CD4-positive, alpha-beta T cell treated with Interferon alpha-2 for 1 hour (primary cell): Measurements from ENCODE around the gene CLDN22.
"Not testable (repeated sequence)": the region's sequence is repeated elsewhere in the genome, so short reads cannot be mapped to it uniquely, and the experiment has no call there.

Experiments
- DNase-seq, 2 donors: peaks; one replicate each; pipeline ENCODE4 v3.0.0-alpha.2; 2020 to 2022

CLDN22 gene

DNA sequence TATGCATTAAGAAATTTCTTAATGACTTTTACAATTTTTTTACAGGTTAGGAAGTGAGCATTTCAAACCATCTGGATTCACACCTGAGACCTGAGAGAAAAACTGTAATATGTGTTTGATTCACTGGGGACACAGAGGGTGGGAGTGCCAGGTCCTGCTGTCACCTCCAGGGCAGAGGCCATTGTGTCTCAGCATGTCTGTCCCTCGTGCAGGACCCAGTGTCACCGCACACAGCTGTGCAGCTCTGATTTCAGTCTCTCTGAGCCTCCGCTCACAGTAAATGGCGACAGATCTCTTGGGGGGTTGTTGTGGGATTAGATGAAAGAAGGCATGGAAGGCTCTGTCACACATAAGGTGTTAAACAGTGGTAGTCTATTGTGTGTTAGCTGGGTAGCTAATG, 25.2 kb upstream of the CLDN22 start:
- no peak for DNase-seq

DNA sequence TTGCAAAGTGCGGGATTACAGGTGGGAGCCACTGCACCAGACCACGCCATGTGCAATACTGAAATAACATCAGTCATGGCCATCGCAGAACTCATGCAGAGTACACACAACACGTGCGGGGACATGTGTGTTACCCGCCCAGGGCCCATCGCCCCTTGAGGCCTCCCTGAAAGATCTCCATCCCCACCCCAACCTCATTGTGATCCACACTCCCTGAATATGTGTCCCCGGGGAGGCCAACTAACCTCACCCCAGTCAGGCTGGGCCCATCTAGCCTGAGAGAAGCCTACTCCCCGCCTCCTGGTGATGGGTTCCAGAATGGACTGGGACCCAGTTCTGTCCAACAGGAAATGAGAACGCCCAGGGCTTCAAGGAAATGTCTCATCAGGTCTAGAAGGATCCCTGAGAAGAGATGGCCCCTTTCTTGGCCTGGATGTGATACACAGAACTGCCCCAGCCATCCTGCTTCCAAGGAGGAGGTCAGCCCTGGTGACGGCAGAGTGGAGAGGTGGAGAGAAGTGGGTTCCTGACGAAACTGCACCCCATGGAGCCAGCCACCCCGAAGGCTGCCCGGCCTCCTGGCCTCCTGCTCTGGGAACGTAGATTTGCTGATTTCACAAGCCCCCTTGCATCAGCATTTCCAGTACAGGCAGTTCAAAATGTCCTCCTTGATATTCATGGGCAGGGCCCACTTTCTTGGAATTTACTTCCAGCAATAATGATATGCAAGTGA, 24.6 kb upstream of the CLDN22 start:
- DNase-seq, result no peak

DNA sequence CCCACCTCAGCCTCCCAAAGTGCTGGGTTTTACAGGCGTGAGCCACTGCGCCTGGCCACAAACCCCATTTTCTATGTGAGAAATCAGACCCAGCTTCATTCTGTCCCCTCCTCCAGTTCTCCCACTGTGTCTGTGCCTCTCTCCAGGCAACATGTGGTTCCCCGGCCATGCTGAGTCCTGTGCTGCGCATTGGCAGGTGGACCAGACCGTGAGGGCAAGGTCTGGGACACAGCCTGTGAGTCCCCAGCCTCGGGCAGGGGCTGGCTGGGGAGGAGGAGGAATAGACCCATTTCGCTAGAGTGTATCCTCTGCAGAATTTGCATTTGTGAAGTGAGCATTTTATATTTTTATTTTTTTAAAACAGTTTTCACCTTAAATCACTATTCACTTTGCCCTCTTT, 23.7 kb upstream of the CLDN22 start:
- DNase-seq, result no peak

DNA sequence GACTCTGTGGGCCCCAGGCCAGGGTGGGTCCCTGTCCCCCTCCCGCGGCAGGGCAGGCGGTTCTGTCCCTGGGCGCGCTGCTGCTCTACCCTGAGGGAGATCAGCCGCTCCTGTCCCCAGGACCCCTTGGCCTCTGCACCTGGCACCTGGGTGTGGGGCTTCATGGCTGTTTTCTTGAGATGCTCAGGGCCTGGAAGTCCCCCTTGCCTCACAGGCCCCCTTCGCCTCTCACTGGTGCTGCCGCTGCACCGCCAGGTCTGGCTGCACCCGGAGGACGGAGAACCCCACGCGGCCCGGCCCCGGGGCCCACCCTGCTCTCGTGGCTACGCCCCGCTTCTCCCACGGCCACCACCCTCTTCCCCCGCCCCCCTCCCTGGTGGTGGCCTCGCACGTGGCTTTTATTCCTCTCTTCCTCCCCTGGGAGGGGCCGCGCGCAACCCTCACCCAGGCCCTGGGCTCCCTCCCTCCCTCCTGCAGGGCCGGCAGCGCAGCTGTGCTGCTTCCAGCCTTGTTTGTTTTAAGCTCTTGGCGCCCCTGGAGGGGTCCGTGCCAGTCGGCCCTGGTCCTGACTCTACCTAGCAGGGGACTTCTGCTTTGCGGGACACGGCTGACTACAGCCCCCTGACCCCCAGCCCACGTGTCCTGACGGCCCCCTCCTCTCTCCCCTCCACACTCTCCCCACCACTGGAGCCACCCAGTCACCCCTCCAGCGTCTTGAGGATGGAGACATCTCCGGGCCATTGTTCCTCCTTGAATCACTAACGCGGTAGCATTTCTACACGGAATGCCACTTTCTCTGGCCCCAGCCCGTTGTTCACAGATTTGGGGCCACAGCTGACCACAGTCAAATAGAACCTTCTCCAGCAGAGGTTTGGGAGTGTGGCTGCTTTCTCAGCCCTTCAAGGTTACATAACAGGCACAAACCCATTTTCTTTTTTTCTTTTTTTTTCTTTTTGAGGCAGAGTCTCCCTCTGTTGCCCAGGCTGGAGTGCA, 22.8 kb upstream of the CLDN22 start:
- no peak for DNase-seq

DNA sequence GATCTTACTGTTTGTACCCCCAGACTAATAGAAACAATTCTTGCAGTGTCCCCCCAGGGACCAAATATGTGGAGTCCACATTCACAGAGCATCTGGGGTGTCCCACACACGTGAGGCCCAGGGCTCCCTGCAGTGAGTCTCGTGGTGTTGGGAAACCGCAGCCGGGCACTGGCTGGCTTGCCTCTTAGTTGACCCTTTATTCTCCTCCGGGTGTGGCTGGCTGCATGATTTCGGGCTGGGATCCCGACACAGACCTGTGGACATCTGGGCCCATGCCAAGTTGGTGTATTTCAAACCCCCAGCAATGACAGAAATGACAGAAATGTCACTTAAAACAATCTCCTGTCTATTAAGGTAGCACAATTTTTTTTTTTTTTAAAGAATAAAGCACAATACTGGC, 17.8 kb upstream of the CLDN22 start:
- no peak for DNase-seq

DNA sequence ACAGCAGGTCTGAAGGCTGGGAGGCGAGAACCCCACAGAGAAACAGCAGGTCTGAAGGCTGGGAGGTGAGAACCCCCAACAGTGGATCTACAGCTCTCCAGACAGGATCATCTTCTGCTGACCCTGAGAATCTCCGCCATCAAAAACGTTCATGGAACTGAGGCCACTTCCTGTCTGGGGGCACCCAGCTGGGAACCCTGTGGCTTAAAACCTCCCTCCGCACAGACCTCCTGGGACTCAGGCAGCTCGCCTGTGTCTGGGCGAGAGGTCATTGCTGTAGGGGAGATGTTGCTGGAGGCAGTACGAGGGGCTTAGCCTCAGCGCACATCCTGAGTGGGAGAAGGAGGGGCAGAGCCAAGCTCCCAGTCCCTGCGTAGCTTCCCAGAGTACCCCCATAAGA, 17.3 kb upstream of the CLDN22 start:
- DNase-seq, result no peak

DNA sequence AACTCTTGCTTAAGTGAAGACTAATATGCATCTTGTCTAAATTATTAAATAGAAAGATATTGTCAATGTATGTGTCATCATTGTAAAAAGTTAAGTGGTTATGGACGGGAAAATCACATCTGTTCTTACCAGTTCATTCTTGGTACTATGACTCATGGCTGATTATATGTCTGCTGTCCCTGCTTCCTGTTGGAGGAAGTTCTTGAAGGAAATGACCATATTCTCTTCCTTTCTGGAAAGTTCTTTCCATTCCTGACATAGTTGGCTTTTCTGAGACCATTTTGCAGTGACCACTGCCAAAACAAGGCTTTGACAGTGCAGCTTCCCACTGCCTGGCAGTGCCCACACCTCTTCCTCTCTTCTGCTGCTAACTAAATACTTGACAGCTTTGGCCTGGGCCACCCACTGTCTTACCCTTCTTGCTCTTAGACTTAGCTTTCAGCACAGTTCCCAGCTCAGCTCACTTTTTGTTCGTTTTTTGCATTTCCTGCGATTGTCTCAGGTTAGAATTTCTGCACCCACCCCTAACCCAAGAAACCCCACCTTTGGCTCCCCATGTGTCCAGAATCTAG, 15.4 kb upstream of the CLDN22 start:
- no peak for DNase-seq

DNA sequence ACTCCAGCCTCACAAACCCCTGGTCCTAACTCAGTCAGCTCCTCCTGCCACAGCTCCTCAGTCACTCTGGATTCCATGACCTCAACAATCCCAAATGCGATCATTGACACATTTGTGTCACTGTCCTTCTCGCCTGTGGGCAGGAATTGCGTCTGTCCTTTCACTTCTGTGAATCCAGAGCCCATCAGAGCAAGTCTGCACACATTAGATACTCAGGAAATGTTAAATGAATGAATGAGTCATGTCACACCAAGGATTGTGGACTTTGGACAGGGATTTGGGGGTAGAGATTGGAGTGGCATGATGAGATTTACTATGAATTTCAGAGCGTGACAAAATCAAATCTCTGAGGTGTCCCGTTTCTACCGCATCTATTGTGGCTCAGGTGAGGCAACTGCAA, 13.9 kb upstream of the CLDN22 start:
- DNase-seq, result no peak

DNA sequence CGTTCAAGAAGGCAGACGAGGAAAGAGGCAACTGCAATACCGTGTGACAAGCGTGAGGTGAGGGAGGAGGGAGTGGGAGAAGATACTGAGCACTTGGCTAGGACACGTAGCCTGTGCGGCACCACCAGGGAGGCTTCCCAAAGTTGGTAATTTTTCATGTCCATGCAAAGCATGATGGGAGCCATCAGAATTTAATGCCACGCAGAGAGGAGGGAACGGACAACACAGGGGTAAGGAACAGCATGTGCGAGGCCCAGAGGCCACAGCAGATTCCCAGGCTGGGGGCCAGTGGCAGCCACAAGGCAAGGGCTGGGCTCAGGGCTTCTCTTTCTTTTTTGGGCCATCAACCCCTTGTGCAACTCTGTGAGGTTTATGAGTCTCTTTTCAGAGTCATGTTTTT, 13.1 kb upstream of the CLDN22 start:
- no peak for DNase-seq

DNA sequence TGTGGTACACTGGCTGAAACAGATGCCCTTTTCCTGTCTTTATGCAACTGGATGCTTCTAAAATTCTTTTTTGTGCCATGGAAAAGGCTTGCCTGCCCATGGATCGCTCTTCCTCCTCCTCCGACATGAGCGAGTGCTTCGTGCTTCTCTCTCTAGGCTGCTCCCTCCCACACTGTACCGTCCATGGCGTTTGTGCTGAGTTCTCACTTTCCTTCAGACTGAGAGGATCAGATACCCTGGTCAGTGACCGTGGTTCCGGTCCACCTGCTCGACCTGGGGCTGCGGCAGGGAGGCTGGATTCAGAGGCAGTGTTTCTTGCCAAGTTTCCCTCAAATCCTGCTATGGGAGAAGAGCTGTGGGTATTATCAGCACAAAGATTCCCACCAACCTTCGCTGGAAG, 12.4 kb upstream of the CLDN22 start:
- DNase-seq, result no peak

DNA sequence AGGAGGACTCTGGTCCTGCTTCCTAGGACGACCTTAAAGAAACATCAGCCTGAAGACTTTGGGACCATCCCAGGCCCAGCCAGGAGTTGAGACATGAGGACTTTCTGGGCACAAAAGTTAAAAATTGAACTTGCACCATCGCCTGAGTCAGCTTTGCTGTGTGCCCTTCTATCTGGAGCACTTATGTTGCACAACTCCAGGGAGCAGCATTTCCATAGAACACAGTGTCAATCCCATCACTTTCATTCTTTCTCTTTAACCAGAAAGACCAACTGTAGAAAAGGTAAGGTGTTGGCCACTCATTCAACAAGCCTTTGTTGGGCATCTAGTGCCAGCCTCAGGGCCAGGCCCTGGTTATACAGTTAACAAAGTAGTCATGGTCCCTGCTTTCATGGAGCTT, 10.8 kb upstream of the CLDN22 start:
- no peak for DNase-seq

DNA sequence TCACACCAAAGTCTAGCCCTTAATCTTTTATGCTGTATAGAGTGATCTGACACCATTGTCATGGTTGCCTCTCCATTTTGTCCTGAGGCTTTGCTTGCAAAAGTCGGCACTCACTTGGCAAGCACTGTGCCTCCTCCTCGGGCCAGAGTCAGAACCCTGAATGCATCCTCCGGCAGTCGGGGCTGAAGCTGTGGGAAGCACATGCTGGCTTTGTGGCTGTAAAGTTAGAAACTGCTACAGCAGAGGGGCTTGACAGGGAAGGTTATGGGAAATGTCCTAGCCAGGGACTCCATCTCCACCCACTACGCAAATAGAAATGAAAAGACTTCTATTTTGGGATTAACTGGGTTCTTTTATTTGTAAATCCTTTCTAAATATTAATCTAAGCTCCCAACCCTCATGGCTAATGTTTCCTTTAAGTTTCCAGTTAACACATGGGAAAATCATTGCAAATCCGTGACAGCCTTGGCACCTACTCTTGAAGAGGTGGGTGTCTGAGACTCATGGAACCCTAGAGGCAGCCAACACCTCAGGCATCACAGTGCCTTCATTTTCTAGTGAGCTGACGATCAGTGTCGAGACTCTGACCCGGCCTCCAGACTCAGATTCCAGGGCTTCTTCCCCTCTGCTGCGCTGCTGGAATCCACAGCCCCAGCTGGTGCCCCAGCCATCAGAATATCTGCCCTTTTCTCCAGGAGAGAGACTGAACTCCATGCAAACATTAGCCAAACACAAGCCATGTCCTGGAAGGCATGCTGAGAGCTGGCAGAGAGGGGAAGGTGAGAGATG, 10.1 kb upstream of the CLDN22 start:
- no peak for DNase-seq

DNA sequence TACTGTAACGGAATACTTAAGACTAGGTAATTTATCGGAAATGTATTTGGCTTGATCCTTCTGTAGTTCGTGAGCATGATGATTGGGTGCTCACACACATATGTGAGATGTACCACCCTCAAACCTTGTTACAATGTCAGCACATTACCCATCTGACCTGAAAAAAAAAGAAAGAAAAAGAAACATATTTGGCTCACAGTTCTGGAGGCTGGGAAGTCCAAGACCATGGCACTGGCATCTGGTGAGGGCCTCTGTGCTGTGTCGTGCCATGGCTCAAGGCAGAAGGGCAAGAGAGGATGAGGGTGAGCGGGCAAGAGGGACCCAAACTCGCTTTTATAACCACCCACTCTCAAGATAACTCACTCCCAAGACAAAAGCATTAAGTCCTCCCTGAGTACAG, 9.2 kb upstream of the CLDN22 start:
- no peak for DNase-seq

DNA sequence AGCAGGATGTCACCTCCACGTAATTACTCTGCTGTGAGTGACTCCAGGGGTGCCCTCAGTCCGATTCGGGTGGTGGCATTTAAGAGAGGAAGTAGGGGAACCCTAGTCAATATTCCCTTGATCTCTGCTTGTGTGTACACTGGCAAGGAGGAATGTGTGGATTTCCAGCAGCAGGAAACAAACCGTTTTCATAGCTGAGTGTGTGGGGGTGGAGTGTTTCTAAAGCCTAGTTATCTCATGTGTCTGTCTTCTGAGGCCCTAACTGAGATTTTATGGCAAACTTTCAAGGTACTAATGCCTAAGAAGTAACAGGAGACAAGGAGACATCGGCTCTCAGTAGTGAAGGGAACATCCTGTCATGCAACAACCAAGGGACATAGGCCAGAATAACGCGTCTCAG, 8.8 kb upstream of the CLDN22 start:
- DNase-seq, result no peak

DNA sequence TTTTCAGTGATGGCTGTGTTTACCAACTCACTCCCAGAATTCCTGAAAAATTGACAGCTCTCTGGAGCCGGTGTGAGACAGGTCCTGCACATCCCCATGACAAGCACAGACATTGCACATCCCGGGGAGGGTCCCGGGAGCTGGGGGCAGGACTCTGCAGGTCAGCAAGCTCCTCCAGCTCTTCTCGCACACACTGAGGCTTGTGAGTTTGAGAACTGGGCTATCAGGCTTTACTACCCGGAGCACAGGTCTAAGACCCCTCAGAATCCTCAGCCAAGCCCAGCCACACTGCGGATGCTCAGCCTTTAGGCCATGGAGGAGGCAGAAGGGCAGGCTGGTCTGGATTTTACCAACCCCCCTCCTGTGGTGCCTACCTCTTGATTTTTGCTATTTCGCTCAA, 7.8 kb upstream of the CLDN22 start:
- no peak for DNase-seq

DNA sequence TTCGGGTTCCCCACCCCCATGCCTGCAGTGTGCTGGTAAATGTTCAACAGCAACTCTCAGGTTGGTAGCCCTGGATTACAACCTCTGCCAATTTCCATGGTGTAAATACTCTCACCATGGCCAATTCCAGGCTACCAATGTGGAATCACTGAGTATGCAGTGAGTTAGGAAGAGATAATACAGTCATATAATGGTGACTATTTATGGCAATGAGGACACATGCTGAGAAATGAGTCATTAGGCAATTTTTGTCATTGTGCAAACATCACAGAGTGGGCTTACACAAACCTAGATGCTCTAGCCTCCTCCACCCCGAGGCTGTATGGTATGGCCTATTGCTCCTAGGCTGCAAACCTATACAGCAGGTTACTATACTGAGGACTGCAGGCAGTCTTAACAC, 6.8 kb upstream of the CLDN22 start:
- no peak for DNase-seq

DNA sequence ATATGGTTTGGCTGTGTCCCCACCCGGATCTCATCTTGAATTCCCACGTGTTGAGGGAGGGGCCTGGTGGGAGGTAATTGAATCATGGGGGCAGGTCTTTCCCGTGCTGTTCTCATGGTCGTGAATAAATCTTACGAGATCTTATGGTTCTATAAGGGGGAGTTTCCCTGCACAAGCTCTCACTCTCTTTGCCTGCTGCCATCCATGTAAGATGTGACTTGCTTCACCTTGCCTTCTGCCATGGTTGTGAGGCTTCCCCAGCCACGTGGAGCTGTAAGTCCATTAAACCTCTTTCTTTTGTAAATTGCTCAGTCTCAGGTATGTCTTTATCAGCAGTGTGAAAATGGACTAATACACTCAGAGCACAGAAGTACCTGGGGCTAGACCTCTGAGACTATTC, 6.3 kb upstream of the CLDN22 start:
- DNase-seq, result not testable (repeated sequence)

DNA sequence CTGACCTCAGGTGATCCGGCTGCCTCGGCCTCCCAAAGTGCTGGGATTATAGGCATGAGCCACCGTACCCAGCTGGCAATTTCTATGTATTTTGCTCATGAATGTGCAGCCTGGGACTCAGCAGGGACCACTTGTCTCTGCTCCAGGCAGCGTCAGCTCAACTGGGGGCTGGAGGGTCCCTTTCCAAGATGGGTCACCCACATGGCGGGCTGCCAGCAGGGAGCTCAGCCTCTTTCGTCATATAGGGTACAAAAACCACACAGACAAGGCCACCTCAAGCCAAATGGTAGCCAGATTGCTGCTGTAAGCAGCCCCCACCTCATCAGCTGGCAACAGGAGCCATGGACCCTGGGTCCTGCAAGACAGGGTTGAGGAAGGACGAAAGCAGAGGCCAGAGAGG, 4.5 kb upstream of the CLDN22 start:
- no peak for DNase-seq

DNA sequence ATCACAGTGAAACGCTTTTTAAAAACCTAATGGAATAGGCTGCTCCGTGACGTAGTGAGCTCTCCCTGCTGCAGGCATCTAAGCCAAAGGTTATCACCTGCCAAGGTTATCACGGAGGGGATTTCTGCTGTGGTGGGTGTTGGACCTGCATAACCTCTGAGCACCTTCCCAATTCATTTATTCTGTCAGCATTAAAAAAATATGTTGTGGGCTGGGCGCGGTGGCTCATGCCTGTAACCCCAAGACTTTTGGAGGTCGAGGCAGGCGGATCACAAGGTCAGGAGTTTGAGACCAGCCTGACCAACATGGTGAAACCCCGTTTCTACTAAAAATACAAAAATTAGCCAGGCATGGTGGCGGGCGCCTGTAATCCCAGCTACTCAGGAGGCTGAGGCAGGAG, 4.0 kb upstream of the CLDN22 start:
- not testable (repeated sequence) for DNase-seq

DNA sequence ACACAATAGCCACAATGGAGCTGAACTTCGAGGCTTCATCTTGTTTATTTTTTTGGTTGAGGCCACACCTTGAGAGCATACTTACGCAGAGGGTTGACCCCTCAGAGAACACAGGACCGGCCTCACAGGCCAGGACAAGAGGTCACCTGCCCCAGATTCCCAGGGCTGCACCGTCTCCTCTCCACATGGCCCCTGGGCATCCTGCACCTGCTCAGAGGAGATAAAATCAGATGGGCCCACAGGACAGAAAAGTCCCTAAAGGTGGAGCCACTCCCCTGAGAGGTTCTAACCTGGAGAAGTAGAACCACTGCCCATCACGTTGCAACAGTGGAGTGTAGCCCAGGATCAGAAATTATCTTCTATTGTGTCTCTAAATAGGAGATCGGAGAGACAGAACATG, 3.2 kb upstream of the CLDN22 start:
- DNase-seq, result no peak

DNA sequence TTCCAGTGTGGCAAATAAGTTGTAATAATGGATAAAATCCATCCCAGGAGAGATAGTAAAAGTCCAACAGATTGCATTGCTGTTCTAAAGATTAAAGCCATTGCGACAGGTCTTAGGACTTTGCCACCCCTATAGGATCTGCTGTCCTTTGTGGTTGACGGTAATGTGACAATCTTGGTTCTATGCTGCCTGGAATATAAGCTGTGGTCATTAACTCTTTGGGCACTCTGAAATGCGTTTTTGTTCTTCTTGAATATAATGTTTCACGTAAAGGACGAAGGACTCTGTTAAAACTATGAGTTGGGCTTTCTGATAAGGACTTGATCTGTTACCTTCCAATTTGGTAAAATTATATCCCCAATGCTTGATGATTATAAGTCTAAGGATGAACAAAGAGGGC, 2.2 kb upstream of the CLDN22 start, which contains the start of gene CLDN24:
Gene CLDN24, minus strand, starts transcription at position 101 of the 400 bp plus-strand sequence. Its CDS starts 0 bp downstream, at position 101.
- DNase-seq, result no peak

DNA sequence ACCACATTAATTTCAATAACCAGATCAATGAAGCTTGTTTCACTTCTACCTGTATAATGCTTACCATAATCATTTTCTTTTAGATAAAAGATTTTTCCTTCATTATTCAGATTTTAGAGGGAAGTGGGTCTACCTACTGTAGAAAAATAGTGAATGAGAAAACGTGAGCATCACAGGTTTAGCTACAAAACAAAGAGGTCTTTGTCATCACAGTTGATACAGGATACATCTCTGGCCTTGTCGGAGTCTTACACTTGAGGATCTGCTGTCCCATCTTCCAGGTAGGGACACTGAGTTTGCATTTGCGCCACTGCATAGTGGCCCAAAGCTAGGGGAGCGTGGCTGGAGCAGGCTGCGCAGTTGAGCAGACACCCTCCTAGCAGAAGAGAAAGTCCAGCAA, 1.4 kb upstream of the CLDN22 start:
- DNase-seq, result no peak

DNA sequence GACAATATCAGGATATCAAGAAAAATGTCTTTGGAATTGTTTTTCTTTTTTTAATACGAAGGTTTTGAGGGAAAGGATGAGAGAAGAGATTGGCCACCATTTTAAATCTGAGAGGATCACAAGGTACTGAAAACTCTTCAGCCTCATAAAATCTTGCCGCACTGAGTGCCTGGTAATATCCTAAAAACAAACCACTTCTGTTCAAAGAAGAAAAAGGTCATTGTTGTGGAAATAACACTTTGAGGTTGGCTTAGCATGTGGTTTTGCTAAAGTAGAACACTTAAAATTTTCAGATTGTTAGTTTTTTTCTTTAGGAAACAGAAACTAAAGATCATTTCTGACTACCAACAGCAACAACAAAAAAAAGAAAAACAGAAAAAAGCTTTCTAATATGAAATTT, 1.0 kb upstream of the CLDN22 start:
- DNase-seq, result peak in 1 of 2 donors; percentile 31
